Hematopoietic multipotent progenitor cell treated with erythropoietin and hydrocortisone succinate and interleukin-3 and kit ligand, for 4 days (in vitro differentiated cells): Measurements from ENCODE around the gene DYRK1A.
A peak's percentile ranks its signal among the peaks of the same experiment; 100 is the strongest.
"Not testable (repeated sequence)": the region's sequence is repeated elsewhere in the genome, so short reads cannot be mapped to it uniquely, and the experiment has no call there.

Experiments used
- DNase-seq: peaks from one replicate; pipeline ENCODE4 v3.0.0-alpha.2; 2015

DYRK1A gene

DNA sequence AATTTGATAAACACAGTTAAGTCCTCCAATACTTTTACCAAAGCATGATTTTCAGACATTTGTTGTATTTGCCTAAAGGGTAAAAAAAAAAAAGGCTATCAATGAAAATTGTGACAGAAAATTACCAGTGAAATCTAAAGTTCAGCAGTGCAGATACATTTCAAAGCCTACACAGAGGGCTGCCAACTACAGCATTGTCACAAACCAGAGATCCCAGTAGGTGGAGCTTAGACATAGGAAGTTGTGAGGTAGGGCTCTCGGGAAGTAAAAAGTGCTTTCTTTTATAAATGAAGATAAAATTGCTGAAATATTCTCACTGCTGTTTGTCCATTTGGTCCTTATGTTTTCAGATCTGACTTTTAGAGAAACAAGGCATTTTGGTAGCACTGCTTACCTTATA lies 123.0 kb downstream of the DYRK1A start:
- peak; percentile 31 for DNase-seq

DNA sequence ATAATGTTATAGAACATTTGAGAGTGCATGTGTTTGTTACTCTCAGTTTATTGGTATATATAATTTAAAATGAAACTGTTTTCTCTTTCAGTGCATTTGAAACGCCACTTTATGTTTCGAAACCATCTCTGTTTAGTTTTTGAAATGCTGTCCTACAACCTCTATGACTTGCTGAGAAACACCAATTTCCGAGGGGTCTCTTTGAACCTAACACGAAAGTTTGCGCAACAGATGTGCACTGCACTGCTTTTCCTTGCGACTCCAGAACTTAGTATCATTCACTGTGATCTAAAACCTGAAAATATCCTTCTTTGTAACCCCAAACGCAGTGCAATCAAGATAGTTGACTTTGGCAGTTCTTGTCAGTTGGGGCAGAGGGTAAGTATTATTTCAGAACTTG lies 123.5 kb downstream of the DYRK1A start:
- DNase-seq = no peak

DNA sequence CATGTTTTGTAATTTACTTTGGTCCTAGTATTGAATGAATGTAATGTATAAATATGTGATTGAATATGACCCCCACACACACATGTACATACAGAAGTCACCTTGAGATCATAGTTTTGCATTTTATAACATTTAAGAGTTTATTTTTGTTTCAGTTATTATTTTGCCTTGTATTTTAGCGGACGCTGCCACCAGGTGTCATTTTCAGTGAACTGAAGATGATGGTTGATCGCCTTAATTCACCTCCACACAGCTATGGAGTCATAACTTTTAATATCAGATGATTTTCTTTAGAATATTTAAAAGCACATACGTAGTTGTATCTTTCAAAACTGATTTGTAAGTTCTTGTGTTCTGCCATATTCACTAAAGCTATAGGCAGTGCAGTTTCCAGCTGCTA lies 130.4 kb downstream of the DYRK1A start:
- peak; percentile 44 for DNase-seq

DNA sequence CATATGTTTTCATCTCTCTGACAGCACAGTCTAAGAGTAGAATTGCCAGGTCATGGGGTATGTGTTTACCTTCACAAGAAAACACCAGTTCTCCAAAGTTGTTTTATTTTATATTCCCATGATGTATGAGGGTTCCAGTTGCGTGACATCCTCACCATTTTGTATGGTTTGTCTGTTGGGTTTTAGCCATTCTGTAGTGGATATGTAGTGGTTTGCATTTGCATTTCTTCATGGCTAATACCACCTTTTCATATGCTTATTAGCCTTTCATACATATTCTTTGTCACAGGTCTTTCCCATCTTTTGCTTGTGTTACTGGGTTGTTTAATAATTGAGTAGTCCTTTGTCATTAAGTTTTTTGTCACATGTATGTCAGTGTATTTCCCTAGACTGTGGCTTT lies 132.1 kb downstream of the DYRK1A start:
- no peak for DNase-seq

DNA sequence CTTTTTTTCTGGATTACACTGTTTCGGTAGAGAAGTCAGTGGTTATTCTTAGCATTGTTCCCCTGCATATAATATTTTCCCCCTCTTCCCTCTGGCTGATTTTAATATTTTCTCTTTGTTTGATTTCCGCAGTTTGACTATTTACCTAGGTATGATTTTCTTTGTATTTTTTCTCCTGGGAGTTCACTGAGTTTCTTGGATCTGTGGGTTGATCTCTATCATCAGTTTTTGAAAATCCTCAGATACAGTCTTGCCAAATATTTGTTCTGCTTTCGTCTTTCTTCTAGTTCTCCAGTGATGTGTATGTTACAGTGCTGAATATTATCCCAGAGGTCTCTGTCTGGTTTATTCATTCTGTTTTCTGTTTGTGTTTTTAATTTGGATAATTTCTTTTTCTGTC lies 136.4 kb downstream of the DYRK1A start:
- DNase-seq = no peak

DNA sequence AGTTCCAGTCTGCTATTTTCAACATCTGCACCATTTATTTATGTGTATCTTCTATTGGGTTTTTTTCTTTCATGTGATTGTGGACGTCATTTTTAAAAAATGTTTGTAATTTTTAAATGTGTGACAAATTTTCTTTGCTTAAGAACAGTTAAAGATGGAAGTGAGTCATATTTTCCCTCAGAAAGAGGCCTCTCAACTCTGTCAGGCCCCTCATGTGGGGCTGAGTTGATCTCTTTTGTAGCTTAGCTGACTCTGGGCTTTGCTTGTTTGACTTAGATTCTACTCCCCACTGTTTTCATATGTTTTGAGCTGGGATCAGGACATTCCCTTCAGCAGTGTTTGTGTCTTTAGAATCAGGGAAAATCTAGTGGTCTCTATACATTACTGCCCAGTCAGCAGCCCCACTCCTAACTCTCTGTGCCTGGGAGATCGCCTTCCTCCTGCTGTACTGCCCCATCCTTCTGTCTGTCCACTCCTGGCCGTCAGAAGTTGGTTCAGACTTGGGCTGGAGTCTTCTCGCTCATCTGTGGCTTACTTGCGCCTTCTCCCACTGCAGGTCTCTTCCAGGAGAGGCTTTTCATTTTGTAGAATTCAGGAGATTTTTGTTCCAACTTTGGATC lies 137.4 kb downstream of the DYRK1A start:
- no peak for DNase-seq

DNA sequence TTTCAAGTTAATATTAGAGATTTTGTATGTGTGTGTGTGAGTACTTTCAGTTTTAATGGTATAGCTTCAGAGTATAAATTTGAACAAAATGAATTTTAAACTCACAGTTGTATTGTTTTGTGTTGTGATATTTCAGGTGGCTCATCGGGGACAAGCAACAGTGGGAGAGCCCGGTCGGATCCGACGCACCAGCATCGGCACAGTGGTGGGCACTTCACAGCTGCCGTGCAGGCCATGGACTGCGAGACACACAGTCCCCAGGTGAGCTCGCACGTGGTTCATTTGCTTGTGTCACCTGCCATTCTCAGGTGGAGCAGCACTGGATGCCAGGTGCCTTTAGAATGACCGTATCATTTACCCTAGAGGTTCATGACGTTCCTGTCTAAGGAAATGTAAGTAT lies 139.4 kb downstream of the DYRK1A start:
- no peak for DNase-seq

DNA sequence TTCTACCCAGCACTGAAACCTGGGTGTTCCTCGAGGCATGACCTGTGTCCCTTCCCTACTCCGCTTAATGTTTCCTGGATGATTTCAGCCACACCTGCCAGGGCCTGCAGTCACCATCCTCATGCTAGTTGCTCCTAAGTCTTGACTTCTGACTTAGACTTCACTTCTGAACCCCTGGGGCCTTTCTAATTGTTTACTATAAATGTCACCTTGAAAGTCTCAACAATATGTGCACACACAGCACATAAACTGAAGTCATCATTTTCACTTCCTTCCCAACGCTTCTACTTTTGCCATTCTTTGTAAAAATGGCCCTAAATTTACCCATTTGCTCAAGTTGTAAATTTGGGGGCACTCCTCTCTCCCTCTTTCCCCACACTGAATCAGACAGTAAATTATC lies 141.1 kb downstream of the DYRK1A start:
- DNase-seq = no peak

DNA sequence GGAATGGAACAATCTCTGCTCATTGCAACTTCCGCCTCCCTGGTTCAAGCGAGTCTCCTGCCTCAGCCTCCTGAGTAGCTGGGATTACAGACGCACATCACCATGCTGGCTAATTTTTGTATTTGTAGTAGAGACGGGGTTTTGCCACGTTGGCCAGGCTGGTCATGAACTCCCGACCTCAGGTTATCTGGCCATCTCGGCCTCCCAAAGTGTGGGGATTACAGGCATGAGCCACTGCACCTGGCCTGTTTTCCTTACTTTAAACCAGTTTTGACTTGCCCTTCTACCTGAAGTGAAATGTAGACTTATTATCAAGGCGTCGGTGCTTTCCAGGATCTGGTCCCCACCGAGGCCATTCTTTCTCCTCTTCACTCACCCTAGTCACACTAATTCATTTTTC lies 141.8 kb downstream of the DYRK1A start:
- no peak for DNase-seq

DNA sequence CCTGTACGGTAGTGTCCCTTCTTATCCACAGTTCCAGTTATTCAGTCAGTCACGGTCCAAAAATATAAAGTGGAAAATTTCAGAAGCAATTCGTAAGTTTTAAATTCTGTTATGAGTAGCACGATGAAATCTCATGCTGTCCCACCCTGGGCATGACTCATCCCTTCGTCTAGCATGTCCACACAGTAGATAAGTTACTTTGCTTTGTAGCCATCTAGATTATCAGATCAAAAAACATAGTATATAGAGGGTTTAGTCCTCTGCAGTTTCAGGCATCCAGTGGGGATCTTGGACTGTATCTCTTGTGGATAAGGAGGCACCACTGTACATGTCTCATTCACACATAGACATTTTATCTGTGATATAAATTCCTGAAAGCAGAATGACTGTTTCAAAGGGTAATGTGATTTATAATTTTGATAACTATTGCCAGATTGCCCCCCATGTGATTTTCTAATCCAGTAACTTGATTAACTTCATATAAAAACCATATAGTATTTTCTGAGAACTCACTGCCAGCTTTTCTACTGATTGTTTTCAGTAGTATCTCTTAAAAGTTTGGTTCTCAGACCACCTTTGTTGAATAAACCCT lies 143.3 kb downstream of the DYRK1A start:
- DNase-seq = peak; percentile 49

DNA sequence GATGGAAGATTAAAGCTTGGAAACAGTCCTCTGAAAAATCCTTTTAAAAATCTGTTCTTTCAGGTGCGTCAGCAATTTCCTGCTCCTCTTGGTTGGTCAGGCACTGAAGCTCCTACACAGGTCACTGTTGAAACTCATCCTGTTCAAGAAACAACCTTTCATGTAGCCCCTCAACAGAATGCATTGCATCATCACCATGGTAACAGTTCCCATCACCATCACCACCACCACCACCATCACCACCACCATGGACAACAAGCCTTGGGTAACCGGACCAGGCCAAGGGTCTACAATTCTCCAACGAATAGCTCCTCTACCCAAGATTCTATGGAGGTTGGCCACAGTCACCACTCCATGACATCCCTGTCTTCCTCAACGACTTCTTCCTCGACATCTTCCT lies 145.3 kb downstream of the DYRK1A start:
- no peak for DNase-seq

DNA sequence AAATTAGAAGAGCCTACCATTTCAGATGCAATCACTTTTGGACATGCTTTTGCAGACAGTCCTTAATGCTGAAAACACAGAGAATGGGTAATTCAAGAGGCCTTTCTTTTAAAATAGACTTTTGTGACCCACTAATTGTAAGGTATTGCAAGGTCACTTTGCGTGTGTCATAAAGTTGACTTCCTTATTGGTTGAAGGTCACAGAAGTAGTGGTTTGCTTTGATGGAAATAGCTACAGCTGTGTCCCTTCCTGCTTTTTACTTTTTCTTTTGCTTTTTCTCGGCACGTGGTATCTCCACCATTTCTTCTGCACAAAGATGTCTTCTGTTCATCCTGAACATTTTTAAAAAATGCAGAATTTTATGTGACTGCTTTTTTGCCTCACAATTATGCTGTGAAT lies 146.8 kb downstream of the DYRK1A start:
- DNase-seq = no peak

DNA sequence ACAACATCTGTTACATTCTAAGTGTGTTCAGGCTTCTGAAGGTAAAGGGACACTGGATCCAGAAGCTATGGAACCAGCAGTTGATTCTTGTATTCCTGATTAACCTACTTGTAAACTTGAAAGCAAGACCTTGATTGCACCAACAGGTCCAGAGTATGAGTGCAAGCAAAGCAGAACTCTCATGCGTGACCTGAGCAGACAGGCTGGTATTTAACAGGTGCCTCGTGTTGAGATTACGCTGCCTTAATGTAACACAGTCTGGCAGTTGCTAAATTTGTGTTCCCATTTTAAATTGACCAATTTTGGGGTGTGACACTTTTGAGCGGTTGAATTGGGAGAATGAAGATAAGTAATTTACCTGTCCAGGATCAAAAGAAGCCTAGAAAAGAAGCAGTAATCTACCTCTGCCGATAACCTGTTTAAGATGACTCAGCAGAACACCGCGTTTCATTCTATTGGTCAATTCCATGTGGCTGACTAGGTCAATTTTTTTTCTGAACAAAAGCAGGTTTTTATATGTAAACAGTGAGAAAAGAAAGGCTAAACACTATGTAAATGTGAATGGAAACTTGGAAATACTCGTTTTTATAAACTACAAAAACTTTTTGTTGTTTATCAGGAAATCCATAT lies 147.6 kb downstream of the DYRK1A start:
- DNase-seq = no peak

DNA sequence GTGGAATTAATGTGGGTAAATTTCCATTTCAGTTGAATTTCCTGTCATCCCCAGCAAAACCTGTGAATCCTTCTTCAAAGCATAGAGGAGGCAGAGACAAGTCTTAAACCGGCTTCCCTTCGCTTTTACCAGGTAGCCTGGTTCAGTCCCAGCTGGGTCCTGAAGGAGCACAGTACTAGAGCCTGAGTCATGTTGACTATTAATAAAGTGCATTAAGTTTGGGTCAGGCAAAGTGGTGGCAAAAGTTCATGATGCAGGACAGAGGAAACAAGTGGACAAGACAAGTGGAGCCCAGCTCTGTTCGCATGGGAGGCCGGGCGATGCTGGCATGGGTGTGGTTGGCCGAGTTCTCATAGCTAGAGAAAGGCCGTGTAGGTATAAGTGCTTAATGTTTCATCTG lies 150.4 kb downstream of the DYRK1A start:
- DNase-seq = no peak

DNA sequence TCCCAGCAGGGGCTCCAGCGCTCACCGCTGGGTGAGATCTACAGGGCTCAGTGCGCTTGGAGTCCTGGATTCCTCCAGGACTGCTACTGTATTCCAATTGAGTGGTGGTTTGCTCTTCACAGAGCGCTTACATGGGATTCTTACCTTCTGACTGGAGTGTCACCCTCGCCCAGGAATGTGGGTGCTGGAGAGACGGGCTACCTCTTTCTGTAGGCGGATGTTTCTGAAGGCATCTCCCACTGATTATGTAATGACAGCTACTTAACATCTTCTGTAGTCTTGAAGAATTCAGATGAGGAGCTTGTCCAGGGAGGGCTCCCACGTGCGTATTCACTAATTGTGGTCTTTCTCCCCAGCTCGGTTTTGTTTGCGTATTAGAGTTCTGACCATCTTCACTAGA lies 154.2 kb downstream of the DYRK1A start:
- DNase-seq = no peak

DNA sequence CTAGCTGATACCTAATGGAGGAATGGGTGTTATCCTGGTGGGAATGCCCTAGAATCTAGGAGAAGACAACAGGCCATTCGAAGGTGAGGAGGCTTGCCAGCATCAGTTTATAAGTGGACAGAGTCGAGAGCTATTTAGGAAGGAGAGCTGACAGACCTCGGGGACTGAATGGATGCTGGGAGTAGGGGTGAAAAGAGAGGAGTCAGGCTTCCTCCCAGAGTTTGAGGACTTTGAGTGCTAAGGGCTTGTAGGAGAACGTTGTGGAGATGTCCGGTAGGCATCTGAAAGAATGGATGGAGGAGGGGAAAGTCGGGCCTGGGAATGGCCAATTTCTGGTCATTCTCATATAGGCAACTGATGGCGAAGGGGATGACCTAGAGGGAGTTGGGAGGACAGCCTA lies 155.1 kb downstream of the DYRK1A start:
- no peak for DNase-seq

DNA sequence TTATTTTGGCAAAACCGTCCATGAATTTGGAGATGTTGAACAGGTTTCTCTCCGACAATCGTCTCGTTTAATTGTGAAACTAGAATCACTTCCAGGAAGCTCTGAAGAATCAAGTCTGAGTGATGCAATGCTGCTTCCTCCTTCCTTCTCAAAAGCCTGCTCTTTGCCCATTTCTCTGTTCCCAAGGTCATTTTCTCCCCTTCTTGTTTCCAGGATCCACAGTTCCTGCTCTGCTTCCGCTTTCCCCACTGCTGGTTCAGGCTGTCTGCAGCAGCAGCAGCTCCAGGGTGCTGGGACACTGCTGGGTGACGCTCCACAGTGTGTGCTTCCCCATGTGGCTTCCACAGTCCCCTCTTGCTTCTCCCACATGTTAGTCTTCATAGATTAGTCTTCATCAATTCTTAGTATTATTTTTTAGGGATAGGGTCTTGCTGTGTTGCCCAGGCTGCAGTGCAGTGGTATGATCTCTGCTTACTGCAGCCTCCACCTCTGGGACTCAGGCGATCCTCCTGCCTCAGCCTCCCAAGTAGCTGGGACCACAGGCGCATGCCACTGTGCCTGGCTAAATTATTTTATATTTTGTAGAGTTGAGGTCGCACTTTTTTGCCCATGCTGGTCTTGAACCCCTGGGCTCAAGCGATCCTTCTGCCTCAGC lies 156.2 kb downstream of the DYRK1A start:
- no peak for DNase-seq

DNA sequence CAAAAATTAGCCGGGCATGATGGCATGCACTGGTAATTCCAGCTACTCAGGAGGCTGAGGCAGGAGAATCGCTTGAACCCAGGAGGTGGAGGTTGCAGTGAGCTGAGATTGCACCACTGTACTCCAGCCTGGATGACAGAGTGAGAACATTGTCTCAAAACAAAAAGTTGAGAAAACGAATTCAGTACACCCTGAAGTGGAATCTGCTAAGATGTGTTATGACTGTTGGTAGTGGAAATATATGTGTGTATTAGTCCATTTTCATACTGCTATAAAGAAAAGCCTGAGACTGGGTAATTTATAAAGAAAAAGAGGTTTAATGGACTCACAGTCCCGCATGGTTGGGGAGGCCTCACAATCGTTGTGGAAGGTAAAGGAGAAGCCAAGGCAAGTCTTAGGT lies 158.4 kb downstream of the DYRK1A start:
- not testable (repeated sequence) for DNase-seq

DNA sequence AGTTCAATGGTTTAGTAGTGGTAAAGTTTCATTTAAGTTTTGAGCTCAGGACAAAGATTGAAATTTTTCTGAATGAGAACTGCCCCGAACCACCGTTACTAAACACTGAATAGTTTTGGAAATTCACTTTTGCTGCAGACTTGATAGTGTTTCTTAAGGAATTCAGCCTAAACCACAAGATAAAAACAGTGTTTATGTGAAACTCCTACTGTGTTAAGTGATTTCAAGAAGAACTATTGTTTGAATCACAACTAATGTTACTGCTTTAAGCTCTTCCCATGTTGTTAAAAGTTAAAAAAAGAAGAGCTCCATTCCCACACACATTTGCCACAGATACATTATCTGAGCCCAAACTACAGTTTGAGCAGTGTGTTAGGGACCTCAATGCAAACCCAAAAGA lies 159.2 kb downstream of the DYRK1A start:
- DNase-seq = no peak

DNA sequence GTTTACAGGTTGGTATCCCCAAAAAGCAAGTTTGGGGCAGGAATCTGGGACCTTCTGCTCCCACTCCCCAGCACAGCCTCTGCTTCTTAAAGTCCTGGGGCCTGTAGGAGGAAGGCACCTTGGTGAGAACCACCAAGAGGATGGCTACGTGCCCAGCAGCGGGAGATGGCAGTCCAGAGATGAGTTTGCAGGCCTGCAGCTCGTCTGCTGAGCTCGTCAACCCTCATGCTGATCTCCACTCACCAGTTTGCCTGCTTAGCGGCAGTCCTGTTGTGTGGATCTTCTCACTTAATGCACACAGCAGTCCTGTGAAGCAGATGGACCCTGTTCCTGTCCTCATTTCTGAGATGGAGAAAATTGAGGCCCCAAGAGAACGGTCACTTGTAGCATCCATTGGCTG lies 160.5 kb downstream of the DYRK1A start:
- no peak for DNase-seq

DNA sequence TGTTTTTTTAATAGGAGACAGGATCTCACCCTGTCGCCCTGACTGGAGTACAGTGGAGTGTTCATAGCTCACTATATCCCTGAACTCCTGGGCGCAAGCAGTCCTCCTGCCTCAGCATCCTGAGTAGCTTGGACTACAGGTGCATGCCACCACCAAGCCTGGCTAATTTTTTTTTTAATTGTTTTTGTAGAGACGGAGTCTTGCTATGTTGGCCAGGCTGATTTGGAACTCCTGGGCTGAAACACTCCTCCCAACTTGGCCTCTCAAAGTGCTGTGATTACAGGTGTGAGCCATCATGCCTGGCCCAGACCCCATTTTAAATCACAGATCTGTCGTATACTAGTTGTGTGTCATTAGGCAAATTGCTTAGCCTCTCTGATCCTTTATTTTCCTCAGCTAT lies 161.1 kb downstream of the DYRK1A start:
- no peak for DNase-seq

DNA sequence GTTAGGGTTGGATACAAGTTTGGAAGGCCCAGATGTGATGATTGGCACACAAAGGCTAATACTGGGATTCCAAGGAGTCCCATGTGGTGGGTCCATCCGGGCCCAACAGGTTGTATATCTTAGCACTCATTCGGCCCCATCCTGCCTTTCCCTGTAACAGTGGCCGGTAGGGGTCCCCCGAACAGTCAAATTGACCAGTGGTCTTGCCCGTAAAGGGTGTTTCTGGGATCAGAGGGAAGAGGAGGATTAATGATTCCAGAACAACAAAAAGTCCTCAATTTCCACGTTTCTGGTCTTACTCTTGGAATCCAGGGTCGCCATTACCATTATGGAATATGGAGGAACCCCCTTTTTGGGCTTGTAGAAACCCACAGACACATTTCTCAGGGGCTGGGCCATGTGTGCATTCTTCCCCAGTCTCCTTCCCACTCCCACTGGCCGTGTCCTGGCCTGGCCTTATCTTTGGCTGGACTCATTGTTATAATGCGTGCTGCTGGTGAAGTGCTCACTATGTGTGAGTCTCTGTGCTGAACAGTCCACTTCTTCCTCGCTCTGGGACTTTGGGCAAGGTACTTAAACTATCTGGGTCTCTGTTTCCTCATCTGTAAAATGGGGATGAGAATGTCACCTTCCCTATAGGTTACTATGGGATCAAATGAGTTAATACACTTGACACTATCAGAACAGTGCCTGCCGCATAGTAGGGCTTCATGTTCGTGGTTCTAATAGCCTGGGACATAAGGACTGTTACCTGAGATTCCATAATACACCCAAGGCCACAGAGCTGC lies 161.8 kb downstream of the DYRK1A start:
- DNase-seq = no peak

DNA sequence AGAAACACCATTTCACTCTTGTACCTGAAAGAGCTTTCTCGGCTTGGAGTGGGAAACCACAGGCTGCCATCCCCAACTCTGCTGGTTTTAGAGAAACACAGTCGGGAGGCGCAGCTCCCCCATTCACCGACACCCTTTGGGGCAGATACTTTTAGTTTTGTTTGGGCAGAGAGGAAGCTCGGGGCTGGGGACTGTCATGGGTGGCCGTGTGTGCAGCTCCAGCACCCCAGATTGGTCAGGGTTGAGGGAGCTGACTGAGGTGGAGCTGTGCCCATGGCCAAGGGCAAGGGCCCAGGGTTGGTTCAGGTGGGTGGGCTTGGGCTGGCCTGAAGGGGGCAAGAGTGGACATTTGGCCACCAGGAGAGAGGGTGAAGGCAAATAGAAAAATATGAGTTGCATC lies 163.1 kb downstream of the DYRK1A start:
- DNase-seq = no peak
